ENCODE data around the gene DBX1. TPM values are rescaled to one million over a fixed set of nuclear protein-coding genes. Genes with fewer than 3 reads are reported as not detected.

Gene DBX1
- total RNA-seq, 1 donor from 2014 or later: not detected

- Mint-ChIP-seq H3K9me3 (ENCODE audit: unreplicated experiment) (no peaks in the 10 kb centered on the region), H3K4me3 (ENCODE audit: unreplicated experiment) (no peak overlapping the region)
- no peak for DNase-seq (ENCODE audit: extremely low spot score, unreplicated experiment)
These were observed 3.2 kb downstream of the DBX1 start for GRCh38 chr11:20156876-20157613.

GRCh38 chr11:20156280-20156875, 3.9 kb downstream of the DBX1 start:
- TF ChIP-seq CTCF (IDR thresholded peaks at IDR 0.05): no peak
- Mint-ChIP-seq H3K4me1 (ENCODE audit: unreplicated experiment) (peaks cover 22% of the 10 kb centered on the region), H3K4me3 (ENCODE audit: unreplicated experiment) (peak overlapping the region; percentile 53), H3K27me3 (ENCODE audit: unreplicated experiment) (peaks cover 76% of the 10 kb centered on the region), H3K27ac (ENCODE audit: unreplicated experiment) (no peak overlapping the region), H3K9me3 (ENCODE audit: unreplicated experiment) (no peaks in the 10 kb centered on the region), H3K36me3 (ENCODE audit: unreplicated experiment) (no peaks in the 10 kb centered on the region)
- no peak for DNase-seq (ENCODE audit: extremely low spot score, unreplicated experiment)

More at GRCh38 chr11:20156876-20157613, 3.2 kb downstream of the DBX1 start:
- Mint-ChIP-seq H3K4me1 (ENCODE audit: unreplicated experiment) (peaks cover 29% of the 10 kb centered on the region), H3K27ac (ENCODE audit: unreplicated experiment) (no peak overlapping the region), H3K36me3 (ENCODE audit: unreplicated experiment) (no peaks in the 10 kb centered on the region), H3K27me3 (ENCODE audit: unreplicated experiment) (peaks cover 80% of the 10 kb centered on the region)
- TF ChIP-seq CTCF (IDR thresholded peaks at IDR 0.05): no peak

DNA sequence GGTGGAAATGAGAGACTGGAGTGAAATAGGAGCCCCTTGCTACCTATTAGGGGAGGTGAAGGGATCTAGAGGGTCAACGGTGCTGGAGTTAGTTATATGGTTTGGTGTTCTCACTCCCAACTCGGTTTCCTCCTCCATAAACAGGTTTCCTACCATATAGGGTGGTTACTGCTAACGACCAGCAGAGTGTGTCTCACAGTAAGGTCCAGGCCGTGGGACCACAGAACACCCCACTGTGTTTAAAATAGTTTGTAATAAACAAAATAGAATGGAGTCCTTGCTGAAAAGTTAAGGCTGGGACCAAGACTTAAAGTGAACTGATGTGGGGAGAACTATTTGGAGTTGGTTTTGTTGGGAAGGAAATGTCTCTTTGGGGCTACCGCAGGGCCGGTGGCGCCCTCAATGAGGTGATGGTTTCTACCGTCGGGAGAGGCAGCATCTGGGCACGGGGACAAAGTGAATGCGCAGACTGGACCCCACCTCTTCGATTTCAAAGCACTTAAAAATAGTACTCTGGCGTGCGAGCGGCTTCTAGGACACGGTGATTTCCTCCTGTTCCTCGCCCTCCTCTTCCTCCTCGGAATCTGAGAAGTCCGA, 4.5 kb downstream of the DBX1 start:
- no peak for TF ChIP-seq CTCF (IDR thresholded peaks at IDR 0.05)
- no peaks in the 10 kb centered on the region for H3K9me3 Mint-ChIP-seq (ENCODE audit: unreplicated experiment)
- DNase-seq (ENCODE audit: extremely low spot score, unreplicated experiment): no peak
- H3K27ac Mint-ChIP-seq (ENCODE audit: unreplicated experiment): no peak overlapping the region
- peak overlapping the region; percentile 53 for H3K4me3 Mint-ChIP-seq (ENCODE audit: unreplicated experiment)
- no peaks in the 10 kb centered on the region for H3K36me3 Mint-ChIP-seq (ENCODE audit: unreplicated experiment)
- H3K4me1 Mint-ChIP-seq (ENCODE audit: unreplicated experiment): peaks cover 16% of the 10 kb centered on the region
- peaks cover 71% of the 10 kb centered on the region for H3K27me3 Mint-ChIP-seq (ENCODE audit: unreplicated experiment)

GRCh38 chr11:20154381-20154780, 5.9 kb downstream of the DBX1 start:
- Mint-ChIP-seq H3K4me1 (ENCODE audit: unreplicated experiment) (peaks cover 16% of the 10 kb centered on the region), H3K27ac (ENCODE audit: unreplicated experiment) (no peak overlapping the region), H3K27me3 (ENCODE audit: unreplicated experiment) (peaks cover 69% of the 10 kb centered on the region), H3K36me3 (ENCODE audit: unreplicated experiment) (no peaks in the 10 kb centered on the region), H3K4me3 (ENCODE audit: unreplicated experiment) (no peak overlapping the region), H3K9me3 (ENCODE audit: unreplicated experiment) (no peaks in the 10 kb centered on the region)
- TF ChIP-seq CTCF (IDR thresholded peaks at IDR 0.05): no peak
- DNase-seq (ENCODE audit: extremely low spot score, unreplicated experiment): no peak

DNA sequence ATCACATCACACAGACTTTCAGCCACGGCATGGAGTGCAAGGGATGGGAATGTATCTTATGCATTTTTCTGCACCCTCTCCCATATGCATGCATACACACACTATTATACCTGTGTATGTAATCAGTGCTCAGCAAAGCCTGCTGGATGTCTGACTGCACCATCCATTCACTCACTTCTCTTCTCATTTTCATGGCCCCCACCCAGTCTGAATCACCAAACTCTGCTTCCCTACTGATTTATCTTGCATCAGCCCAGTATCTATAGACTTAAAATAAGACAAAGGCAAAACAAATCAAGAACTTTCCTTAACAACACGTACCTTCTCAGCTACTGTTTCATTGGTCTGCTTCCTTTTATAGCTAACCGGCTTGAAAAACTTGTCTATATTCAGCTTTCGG, 21.6 kb downstream of the DBX1 start:
- TF ChIP-seq CTCF (IDR thresholded peaks at IDR 0.05): no peak
- Mint-ChIP-seq H3K36me3 (ENCODE audit: unreplicated experiment) (no peaks in the 10 kb centered on the region), H3K9me3 (ENCODE audit: unreplicated experiment) (no peaks in the 10 kb centered on the region), H3K27me3 (ENCODE audit: unreplicated experiment) (peaks cover 47% of the 10 kb centered on the region), H3K4me3 (ENCODE audit: unreplicated experiment) (no peak overlapping the region), H3K27ac (ENCODE audit: unreplicated experiment) (no peak overlapping the region), H3K4me1 (ENCODE audit: unreplicated experiment) (no peaks in the 10 kb centered on the region)
- DNase-seq (ENCODE audit: extremely low spot score, unreplicated experiment): no peak
